ENCODE data around the gene EXOC6B.

DNA sequence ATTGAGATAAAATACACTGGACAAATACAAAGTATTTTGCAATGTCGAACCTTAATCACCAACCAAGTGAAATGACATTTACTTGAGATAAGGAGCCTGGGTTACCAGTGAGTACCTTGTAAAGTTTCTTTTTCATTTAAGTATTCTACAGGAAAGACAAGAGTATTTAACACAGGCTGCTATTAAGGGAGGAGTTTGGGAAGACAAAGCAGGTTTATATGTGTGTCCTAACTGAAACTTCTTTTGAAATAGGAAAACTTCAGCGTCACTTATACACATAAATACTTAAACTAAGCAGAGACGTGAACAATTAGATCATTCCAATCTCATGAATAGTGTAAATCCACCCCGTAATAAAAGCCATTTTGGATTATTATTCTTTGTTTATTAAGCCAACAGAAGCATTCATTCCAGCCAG is 551.4 kb downstream of the EXOC6B start:
- TF ChIP-seq, protein P1, sequence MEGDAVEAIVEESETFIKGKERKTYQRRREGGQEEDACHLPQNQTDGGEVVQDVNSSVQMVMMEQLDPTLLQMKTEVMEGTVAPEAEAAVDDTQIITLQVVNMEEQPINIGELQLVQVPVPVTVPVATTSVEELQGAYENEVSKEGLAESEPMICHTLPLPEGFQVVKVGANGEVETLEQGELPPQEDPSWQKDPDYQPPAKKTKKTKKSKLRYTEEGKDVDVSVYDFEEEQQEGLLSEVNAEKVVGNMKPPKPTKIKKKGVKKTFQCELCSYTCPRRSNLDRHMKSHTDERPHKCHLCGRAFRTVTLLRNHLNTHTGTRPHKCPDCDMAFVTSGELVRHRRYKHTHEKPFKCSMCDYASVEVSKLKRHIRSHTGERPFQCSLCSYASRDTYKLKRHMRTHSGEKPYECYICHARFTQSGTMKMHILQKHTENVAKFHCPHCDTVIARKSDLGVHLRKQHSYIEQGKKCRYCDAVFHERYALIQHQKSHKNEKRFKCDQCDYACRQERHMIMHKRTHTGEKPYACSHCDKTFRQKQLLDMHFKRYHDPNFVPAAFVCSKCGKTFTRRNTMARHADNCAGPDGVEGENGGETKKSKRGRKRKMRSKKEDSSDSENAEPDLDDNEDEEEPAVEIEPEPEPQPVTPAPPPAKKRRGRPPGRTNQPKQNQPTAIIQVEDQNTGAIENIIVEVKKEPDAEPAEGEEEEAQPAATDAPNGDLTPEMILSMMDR (IDR thresholded peaks at IDR 0.05; ENCODE audit: low read depth, low read length) = no peak
- TF ChIP-seq EZH2phosphoT487 (IDR thresholded peaks at IDR 0.05; ENCODE audit: low read depth) = no peak
